ENCODE data around the gene ANKRD52.

DNA sequence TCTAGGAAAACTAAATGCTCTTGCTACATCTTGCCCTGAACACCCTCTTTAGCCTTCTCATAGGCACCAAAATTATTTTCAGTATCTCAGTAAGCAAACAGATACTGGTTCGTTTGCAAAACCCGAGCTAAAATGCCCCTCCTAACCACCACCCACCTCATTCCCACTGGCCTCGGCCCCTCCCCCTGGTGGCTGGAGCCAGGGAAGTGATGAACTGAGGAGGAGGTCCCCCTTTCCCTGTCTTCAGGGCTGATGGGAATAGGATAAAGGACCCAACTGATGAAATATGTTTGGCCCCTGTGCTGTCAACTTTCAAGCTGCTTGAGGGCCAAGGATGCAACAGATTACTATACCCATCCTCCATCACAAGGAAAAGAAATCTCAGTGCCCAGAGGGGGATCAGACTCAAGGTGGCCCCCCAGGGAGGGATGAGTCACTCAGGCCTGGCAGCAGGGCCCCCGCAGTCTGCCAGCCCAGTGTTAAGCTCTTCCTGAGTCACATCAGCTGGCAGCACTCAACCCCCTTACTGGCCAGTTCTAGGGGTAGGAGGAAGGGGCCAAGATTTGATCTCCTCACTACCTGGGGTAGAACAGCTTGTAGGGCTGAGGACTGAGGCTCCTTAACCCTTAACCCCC is 1.7 kb downstream of the ANKRD52 start:
- TF ChIP-seq ZNF274 (IDR thresholded peaks at IDR 0.05; ENCODE audit: low read depth, low read length) (no peak), SUZ12 (IDR thresholded peaks at IDR 0.05; ENCODE audit: extremely low read depth, insufficient read depth, insufficient read length) (no peak)

All from NT2/D1 (cell line).